Right lobe of liver (tissue), 4 donors: ENCODE measurements around the gene MRPL24.

Source experiments
- POLR2A ChIP-seq: fragments of 450-650 bp; IDR thresholded peaks from one replicate; pipeline ENCODE4 v1.6.1; 2017; ENCODE audit warnings: antibody characterized with exemption, mild to moderate bottlenecking
- TF ChIP-seq, protein P1 (sequence below), 4 donors: fragments of 200-600 bp in 3 of 4; fragments of 450-650 bp in 1 of 4; IDR thresholded peaks; one replicate each; pipeline versions ENCODE4 v1.5.1 to v1.8.0; 2016 to 2022; ENCODE audit warnings: antibody characterized with exemption in 4 of 4, mild to moderate bottlenecking in 2 of 4
- donor health status: DM: no; HTN: no; CAD: no.
- donor health status: DM: no; HTN: no; CAD: no.
- donor health status: DM: no; HTN: yes; CAD: no.

DNA sequence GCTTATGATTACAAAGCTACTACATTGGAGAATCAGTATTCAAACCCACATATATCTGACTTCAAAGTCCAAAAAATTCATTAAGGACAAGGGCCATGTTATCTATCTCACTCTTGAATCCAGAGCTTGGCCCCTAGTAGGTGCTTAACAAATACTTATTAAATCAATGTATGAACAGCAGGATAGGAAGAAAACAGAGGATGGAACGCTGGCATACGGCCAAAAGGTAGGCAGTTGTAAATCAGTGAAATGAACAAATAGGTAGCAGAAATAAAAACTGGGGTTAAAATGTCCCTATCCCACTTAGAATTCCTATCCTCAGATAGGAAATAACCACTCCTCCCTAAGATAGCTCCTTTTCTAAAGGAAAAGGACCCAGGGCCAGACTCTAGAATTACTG is 2.0 kb downstream of the MRPL24 start:
- TF ChIP-seq, protein P1, sequence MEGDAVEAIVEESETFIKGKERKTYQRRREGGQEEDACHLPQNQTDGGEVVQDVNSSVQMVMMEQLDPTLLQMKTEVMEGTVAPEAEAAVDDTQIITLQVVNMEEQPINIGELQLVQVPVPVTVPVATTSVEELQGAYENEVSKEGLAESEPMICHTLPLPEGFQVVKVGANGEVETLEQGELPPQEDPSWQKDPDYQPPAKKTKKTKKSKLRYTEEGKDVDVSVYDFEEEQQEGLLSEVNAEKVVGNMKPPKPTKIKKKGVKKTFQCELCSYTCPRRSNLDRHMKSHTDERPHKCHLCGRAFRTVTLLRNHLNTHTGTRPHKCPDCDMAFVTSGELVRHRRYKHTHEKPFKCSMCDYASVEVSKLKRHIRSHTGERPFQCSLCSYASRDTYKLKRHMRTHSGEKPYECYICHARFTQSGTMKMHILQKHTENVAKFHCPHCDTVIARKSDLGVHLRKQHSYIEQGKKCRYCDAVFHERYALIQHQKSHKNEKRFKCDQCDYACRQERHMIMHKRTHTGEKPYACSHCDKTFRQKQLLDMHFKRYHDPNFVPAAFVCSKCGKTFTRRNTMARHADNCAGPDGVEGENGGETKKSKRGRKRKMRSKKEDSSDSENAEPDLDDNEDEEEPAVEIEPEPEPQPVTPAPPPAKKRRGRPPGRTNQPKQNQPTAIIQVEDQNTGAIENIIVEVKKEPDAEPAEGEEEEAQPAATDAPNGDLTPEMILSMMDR (IDR thresholded peaks at IDR 0.05): no peak
- no peak for TF ChIP-seq POLR2A
